HEK293T (cell line): ENCODE results near the gene SIAH1.

Experiments
- CTCF ChIA-PET: fragments of 350-600 bp; formaldehyde crosslinking; extraction: SDS; loops from one replicate; lab custom pipeline; 2021; ENCODE audit warnings: antibody characterized with exemption, inconsistent platforms; lab: Yijun Ruan, JAX
- POLR2A ChIA-PET: fragments of 350-600 bp; formaldehyde crosslinking; extraction: SDS; loops from one replicate; lab custom pipeline; 2020; ENCODE audit warnings: antibody characterized with exemption, inconsistent platforms; lab: Yijun Ruan, JAX
- DNase-seq: peaks from one replicate; pipeline ENCODE4 v3.0.0; 2012; ENCODE audit warnings: mixed read lengths; ENCODE audit errors: extremely low spot score
- ARNT ChIP-seq: fragments of 450-650 bp; IDR thresholded peaks from 2 replicates; pipeline ENCODE4 v1.6.1; 2017; ENCODE audit warnings: mild to moderate bottlenecking
- BHLHE40 ChIP-seq: fragments of 450-650 bp; IDR thresholded peaks from 2 replicates; pipeline ENCODE4 v1.6.1; 2016; ENCODE audit warnings: mild to moderate bottlenecking, moderate library complexity, borderline replicate concordance
- CTBP1 ChIP-seq: fragments of 450-650 bp; IDR thresholded peaks from 2 replicates; pipeline ENCODE4 v1.6.1; 2016; ENCODE audit warnings: borderline replicate concordance
- ELF4 ChIP-seq: fragments of 450-650 bp; IDR thresholded peaks from 2 replicates; pipeline ENCODE4 v1.6.1; 2017; ENCODE audit warnings: antibody characterized with exemption
- FOXA1 ChIP-seq: fragments of 450-650 bp; IDR thresholded peaks from 2 replicates; pipeline ENCODE4 v1.6.1; 2016; ENCODE audit warnings: mild to moderate bottlenecking
- FOXK2 ChIP-seq: fragments of 450-650 bp; IDR thresholded peaks from 2 replicates; pipeline ENCODE4 v1.6.1; 2016; ENCODE audit warnings: mild to moderate bottlenecking
- FOXM1 ChIP-seq: fragments of 450-650 bp; IDR thresholded peaks from 2 replicates; pipeline ENCODE4 v1.6.1; 2017; ENCODE audit warnings: mild to moderate bottlenecking, borderline replicate concordance
- HDGF ChIP-seq: fragments of 450-650 bp; IDR thresholded peaks from 2 replicates; pipeline ENCODE4 v1.6.1; 2017; ENCODE audit warnings: antibody characterized with exemption, borderline replicate concordance
- L3MBTL2 ChIP-seq: fragments of 450-650 bp; conservative IDR thresholded peaks from 2 replicates; pipeline ENCODE4 v1.6.1; 2016; ENCODE audit warnings: mild to moderate bottlenecking
- LEF1 ChIP-seq: fragments of 450-650 bp; IDR thresholded peaks from 2 replicates; pipeline ENCODE4 v1.6.1; 2017; ENCODE audit warnings: mild to moderate bottlenecking, borderline replicate concordance
- NFRKB ChIP-seq: fragments of 450-650 bp; IDR thresholded peaks from 2 replicates; pipeline ENCODE4 v1.6.1; 2016; ENCODE audit warnings: mild to moderate bottlenecking, moderate library complexity
- PKNOX1 ChIP-seq: fragments of 450-650 bp; IDR thresholded peaks from 2 replicates; pipeline ENCODE4 v1.6.1; 2016
- SP1 ChIP-seq: fragments of 450-650 bp; IDR thresholded peaks from 2 replicates; pipeline ENCODE4 v1.6.1; 2017
- SUZ12 ChIP-seq: fragments of 450-650 bp; IDR thresholded peaks from 2 replicates; pipeline ENCODE4 v1.6.1; 2016; ENCODE audit warnings: mild to moderate bottlenecking
- TARDBP ChIP-seq: fragments of 450-650 bp; IDR thresholded peaks from 2 replicates; pipeline ENCODE4 v1.6.1; 2016
- ZNF384 ChIP-seq: fragments of 450-650 bp; IDR thresholded peaks from 2 replicates; pipeline ENCODE4 v1.6.1; 2016

The SIAH1 gene

GRCh38 chr16:48369765-48370164, 15.4 kb downstream of the SIAH1 start:
- no peak for DNase-seq
- POLR2A ChIA-PET = interaction anchor here (1.9 kb wide), 1 partner anchor 16 kb away, joined by 5 read pairs; the partner anchor contains the start of gene SIAH1
- TF ChIP-seq SP1 = no peak
- TF ChIP-seq CTBP1 = no peak
- no peak for TF ChIP-seq ARNT
- TF ChIP-seq FOXK2 = no peak
- no peak for TF ChIP-seq BHLHE40
- TF ChIP-seq PKNOX1 = no peak
- no peak for TF ChIP-seq ZNF384
- CTCF ChIA-PET = interaction anchor here (0.9 kb wide), 1 partner anchor 253 kb away, joined by 5 read pairs; no protein-coding TSS in a partner anchor

GRCh38 chr16:48367441-48368049, 17.7 kb downstream of the SIAH1 start:
- CTCF ChIA-PET = no interaction called here
- POLR2A ChIA-PET = interaction anchor here (4.1 kb wide), 1 partner anchor 17 kb away, joined by 44 read pairs; the partner anchor contains the start of gene SIAH1
- DNase-seq = no peak
- TF ChIP-seq ARNT (no peak), FOXK2 (no peak), TARDBP (no peak), BHLHE40 (no peak), HDGF (no peak), L3MBTL2 (no peak), LEF1 (no peak), NFRKB (no peak), SP1 (no peak)

- ChIA-PET POLR2A (interaction anchor here (0.6 to 4.1 kb wide), 8 partner anchors 9 to 918 kb away, joined by 3 to 44 read pairs (median 4); partner anchors contain the start of gene SIAH1), CTCF (interaction anchor here (0.7 to 1.9 kb wide), 2 partner anchors 257 to 264 kb away, joined by 4 to 5 read pairs; no protein-coding TSS in a partner anchor)
- DNase-seq = peak; percentile 57
- TF ChIP-seq HDGF = no peak
- peak; percentile 87 for TF ChIP-seq ARNT
- no peak for TF ChIP-seq SUZ12
- 0 out of 2 replicates have a peak, but pooled peaks have one; percentile 21 for TF ChIP-seq PKNOX1
- TF ChIP-seq TARDBP = no peak
- TF ChIP-seq FOXM1 = no peak
- TF ChIP-seq L3MBTL2 = no peak
- no peak for TF ChIP-seq FOXA1
- 0 out of 2 replicates have a peak, but pooled peaks have one; percentile 40 for TF ChIP-seq CTBP1
- no peak for TF ChIP-seq NFRKB
- TF ChIP-seq BHLHE40 = no peak
- no peak for TF ChIP-seq ELF4
Measured at GRCh38 chr16:48366165-48367093, 18.8 kb downstream of the SIAH1 start.

GRCh38 chr16:48365601-48366164, 19.5 kb downstream of the SIAH1 start:
- TF ChIP-seq NFRKB (no peak), SP1 (no peak), FOXK2 (no peak), ZNF384 (no peak), FOXM1 (no peak; the same call in 1 of the 2 replicates), FOXA1 (no peak), BHLHE40 (no peak), LEF1 (no peak), L3MBTL2 (no peak), HDGF (no peak), CTBP1 (no peak), TARDBP (no peak), PKNOX1 (no peak), ARNT (no peak), ELF4 (no peak), SUZ12 (no peak)
- peak; percentile 82 for DNase-seq
- ChIA-PET POLR2A (interaction anchor here (0.6 to 4.1 kb wide), 10 partner anchors 9 to 919 kb away, joined by 3 to 44 read pairs (median 4); partner anchors contain the start of gene SIAH1), CTCF (interaction anchor here (0.7 to 1.9 kb wide), 2 partner anchors 257 to 265 kb away, joined by 4 to 5 read pairs; no protein-coding TSS in a partner anchor)
